RKO (cell line): Measurements from ENCODE around the gene FLT1.

Experiments
- DNase-seq: peaks from one replicate; pipeline ENCODE4 v3.0.0-alpha.2; 2016; ENCODE audit warnings: low spot score

The FLT1 gene

GRCh38 chr13:28342251-28342650 lies 152.7 kb downstream of the FLT1 start:
- no peak for DNase-seq

- DNase-seq: no peak
Measured at GRCh38 chr13:28340272-28340793, 154.6 kb downstream of the FLT1 start.

- no peak for DNase-seq
Measured at GRCh38 chr13:28339419-28339818, 155.5 kb downstream of the FLT1 start.

GRCh38 chr13:28338742-28339141 lies 156.2 kb downstream of the FLT1 start:
- DNase-seq: no peak

GRCh38 chr13:28338006-28338574 lies 156.8 kb downstream of the FLT1 start:
- DNase-seq: no peak

- DNase-seq: no peak
Measured at GRCh38 chr13:28337166-28338005, 157.5 kb downstream of the FLT1 start.

- DNase-seq: no peak
Measured at GRCh38 chr13:28336193-28336657, 158.7 kb downstream of the FLT1 start.

- no peak for DNase-seq
Measured at GRCh38 chr13:28333204-28333881, 161.6 kb downstream of the FLT1 start.

GRCh38 chr13:28329395-28330158 lies 165.4 kb downstream of the FLT1 start:
- no peak for DNase-seq

GRCh38 chr13:28328271-28328607 lies 166.7 kb downstream of the FLT1 start:
- DNase-seq: no peak

- no peak for DNase-seq
Measured at GRCh38 chr13:28327373-28328270, 167.3 kb downstream of the FLT1 start.

GRCh38 chr13:28326056-28326455 lies 168.9 kb downstream of the FLT1 start:
- no peak for DNase-seq

- no peak for DNase-seq
Measured at GRCh38 chr13:28325022-28325421, 169.9 kb downstream of the FLT1 start.

GRCh38 chr13:28324181-28324789 lies 170.6 kb downstream of the FLT1 start:
- peak; percentile 75 for DNase-seq

GRCh38 chr13:28322256-28322905 lies 172.5 kb downstream of the FLT1 start:
- DNase-seq: no peak

- DNase-seq: no peak
Measured at GRCh38 chr13:28321756-28322155, 173.2 kb downstream of the FLT1 start.

GRCh38 chr13:28320884-28321574 lies 173.9 kb downstream of the FLT1 start:
- DNase-seq: no peak

GRCh38 chr13:28320209-28320608 lies 174.7 kb downstream of the FLT1 start:
- no peak for DNase-seq

GRCh38 chr13:28319528-28319927 lies 175.4 kb downstream of the FLT1 start:
- DNase-seq: no peak
